Stimulated activated effector memory CD8-positive, alpha-beta T cell treated with anti-CD3 and anti-CD28 coated beads, Interleukin-12 subunit alpha, Interleukin-12 subunit beta, amount 100 ng/mL, for 72 hours (primary cell): ENCODE measurements around the gene TTLL10.
A peak's percentile ranks its signal among the peaks of the same experiment; 100 is the strongest.

Experiments
- ATAC-seq: fragments of 150-1000 bp; cut with Tn5 transposase; 2 replicates; pipeline ENCODE4 v1.10.0; 2021
- DNase-seq, 2 donors: peaks; one replicate each; pipeline ENCODE4 v3.0.0; 2021 to 2022; ENCODE audit warnings: low spot score in 2 of 2
- H3K27ac Mint-ChIP-seq: one replicate; pipeline ENCODE4 v1.8.0; 2022; ENCODE audit warnings: mild to moderate bottlenecking, mixed read lengths
- H3K36me3 Mint-ChIP-seq: one replicate; pipeline ENCODE4 v1.8.0; 2022; ENCODE audit warnings: mild to moderate bottlenecking, mixed read lengths
- H3K4me1 Mint-ChIP-seq: one replicate; pipeline ENCODE4 v1.8.0; 2022; ENCODE audit warnings: mixed read lengths
- H3K4me3 Mint-ChIP-seq: one replicate; pipeline ENCODE4 v1.8.0; 2022; ENCODE audit warnings: mild to moderate bottlenecking, mixed read lengths
- H3K9me3 Mint-ChIP-seq: one replicate; pipeline ENCODE4 v1.8.0; 2022; ENCODE audit warnings: mixed read lengths

The TTLL10 gene

DNA sequence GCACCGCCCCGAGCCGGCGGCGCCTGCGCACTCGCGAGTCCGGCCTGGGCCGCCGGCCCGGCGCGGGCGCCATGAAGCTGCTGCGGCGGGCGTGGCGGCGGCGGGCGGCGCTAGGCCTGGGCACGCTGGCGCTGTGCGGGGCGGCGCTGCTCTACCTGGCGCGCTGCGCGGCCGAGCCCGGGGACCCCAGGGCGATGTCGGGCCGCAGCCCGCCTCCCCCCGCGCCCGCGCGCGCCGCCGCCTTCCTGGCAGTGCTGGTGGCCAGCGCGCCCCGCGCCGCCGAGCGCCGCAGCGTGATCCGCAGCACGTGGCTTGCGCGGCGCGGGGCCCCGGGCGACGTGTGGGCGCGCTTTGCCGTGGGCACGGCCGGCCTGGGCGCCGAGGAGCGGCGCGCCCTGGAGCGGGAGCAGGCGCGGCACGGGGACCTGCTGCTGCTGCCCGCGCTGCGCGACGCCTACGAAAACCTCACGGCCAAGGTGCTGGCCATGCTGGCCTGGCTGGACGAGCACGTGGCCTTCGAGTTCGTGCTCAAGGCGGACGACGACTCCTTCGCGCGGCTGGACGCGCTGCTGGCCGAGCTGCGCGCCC is 58.6 kb downstream of the TTLL10 start, which contains the start of gene B3GALT6:
TSS of gene B3GALT6 (plus strand) at position 30 of the 588 bp plus-strand sequence. CDS start at position 72, 42 bp downstream.
- no peaks in the 10 kb centered on the region for H3K9me3 Mint-ChIP-seq
- DNase-seq (no peak), ATAC-seq (no peak)
- H3K4me1 Mint-ChIP-seq = peaks cover 35% of the 10 kb centered on the region
- peak within 1 kb of the TSS; percentile 94 for H3K27ac Mint-ChIP-seq
- H3K4me3 Mint-ChIP-seq = peak within 1 kb of the TSS; percentile 87
- H3K36me3 Mint-ChIP-seq = peaks cover 63% of the 10 kb centered on the region

DNA sequence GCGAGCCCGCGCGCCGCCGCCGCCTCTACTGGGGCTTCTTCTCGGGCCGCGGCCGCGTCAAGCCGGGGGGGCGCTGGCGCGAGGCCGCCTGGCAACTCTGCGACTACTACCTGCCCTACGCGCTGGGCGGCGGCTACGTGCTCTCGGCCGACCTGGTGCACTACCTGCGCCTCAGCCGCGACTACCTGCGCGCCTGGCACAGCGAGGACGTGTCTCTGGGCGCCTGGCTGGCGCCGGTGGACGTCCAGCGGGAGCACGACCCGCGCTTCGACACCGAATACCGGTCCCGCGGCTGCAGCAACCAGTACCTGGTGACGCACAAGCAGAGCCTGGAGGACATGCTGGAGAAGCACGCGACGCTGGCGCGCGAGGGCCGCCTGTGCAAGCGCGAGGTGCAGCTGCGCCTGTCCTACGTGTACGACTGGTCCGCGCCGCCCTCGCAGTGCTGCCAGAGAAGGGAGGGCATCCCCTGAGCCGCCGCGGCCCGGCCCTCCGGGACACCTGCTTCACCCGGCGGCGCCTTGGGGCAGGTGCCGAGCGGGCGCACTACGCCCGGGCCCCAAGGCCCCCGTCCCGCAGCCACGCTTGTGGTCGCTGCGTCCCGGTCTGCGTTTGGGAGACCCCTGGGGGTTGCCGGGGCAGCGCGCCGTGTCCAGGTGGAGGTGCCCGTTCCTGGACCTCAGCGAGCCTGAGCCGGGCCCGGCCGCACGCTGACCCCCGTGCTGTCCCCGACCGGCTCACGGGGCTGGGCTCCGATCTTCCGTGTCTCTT is 59.3 kb downstream of the TTLL10 start:
- Mint-ChIP-seq H3K36me3 (peaks cover 57% of the 10 kb centered on the region), H3K4me1 (peaks cover 35% of the 10 kb centered on the region), H3K9me3 (no peaks in the 10 kb centered on the region), H3K27ac (peak overlapping the region; percentile 74), H3K4me3 (peak overlapping the region; percentile 61)
- ATAC-seq = no peak
- no peak for DNase-seq

DNA sequence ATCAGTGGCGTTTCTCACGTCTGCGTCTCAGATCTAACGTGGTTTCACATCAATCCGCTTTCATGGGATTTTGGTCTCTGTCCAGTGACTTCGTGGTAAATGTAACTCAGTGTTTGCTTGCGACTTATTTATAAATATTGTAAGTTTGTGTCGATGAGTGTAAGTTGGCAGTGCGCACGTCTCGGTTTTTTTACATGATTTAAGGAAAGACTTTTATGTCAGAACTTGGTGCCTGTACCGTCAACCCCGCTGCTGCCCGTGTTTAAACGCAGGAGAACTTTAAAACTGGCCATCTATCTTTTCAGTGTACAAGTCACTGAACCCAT is 59.9 kb downstream of the TTLL10 start:
- no peaks in the 10 kb centered on the region for H3K9me3 Mint-ChIP-seq
- peaks cover 35% of the 10 kb centered on the region for H3K4me1 Mint-ChIP-seq
- H3K4me3 Mint-ChIP-seq = peak overlapping the region; percentile 61
- ATAC-seq (no peak), DNase-seq (no peak)
- peaks cover 51% of the 10 kb centered on the region for H3K36me3 Mint-ChIP-seq
- peak overlapping the region; percentile 74 for H3K27ac Mint-ChIP-seq

DNA sequence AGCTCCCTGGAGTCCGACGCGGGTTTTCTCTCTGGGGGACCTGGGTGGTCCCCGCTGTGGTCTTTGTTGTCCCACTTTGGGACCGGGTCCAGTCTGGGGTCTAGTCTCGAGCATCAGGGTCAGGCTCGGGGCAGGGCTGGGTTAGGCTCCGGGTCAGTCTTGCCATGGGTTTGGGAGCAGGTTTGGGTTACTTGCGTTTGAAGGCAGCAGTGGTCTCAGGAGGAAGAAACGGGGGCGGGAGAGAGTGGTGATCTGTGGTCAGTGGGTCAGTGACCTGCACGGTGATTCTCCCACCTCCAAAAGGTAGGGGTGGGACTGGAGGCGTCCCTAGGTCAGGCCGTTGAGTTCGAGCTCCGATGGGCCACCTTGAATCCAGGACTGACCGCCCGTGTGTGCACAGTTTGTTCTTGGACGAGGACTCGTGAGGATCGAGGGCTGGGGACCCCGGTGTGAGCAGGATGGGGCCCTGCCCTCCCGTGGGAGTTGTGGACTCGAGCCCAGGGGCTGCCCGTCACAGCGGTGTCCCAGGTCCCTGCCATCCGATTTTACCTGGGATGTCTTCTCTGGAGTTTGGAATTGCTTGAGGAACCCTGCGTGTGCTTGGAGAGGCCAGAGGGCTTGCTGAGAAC is 60.6 kb downstream of the TTLL10 start:
- peaks cover 44% of the 10 kb centered on the region for H3K36me3 Mint-ChIP-seq
- H3K27ac Mint-ChIP-seq = no peak overlapping the region
- H3K4me1 Mint-ChIP-seq = peaks cover 33% of the 10 kb centered on the region
- ATAC-seq (no peak), DNase-seq (no peak)
- H3K9me3 Mint-ChIP-seq = no peaks in the 10 kb centered on the region
- peak overlapping the region; percentile 61 for H3K4me3 Mint-ChIP-seq

DNA sequence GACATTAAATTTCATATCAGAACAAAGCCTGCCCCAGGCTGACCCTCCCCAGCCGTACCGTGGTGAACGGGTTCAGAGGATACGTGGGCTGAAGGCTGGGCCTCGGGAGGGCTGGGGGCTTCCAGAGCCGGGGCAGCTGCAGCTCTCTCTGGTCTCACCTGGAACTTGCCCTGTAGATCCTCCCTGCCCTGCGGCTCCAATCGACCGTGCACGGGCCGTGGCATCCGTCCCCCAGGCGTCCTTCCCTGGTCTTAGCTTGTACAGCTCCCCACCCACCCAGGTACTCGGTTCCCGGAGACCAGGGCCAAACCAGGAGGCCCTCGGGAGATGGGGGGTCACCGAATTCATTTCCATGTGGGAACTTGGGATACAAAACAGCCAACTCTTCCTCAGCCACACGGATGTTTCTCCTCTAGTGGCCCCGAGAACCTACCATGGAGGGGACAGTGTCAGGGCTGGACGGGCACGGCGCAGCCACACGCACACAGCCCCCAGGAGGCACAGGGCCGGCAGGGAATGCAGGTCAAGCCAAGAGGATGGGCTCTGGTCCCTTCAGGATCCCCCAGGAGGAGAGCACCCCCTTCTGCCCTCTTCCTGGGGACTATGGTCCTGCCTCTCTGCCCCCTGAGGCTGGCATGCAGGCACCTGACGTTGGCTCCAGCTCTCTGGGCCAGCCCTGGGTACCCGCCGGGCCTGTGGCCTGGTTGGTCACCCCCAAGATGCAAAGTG is 61.5 kb downstream of the TTLL10 start:
- H3K4me3 Mint-ChIP-seq = peak overlapping the region; percentile 61
- no peak for DNase-seq
- peaks cover 35% of the 10 kb centered on the region for H3K36me3 Mint-ChIP-seq
- H3K4me1 Mint-ChIP-seq = peaks cover 24% of the 10 kb centered on the region
- no peak for ATAC-seq
- no peaks in the 10 kb centered on the region for H3K9me3 Mint-ChIP-seq
- H3K27ac Mint-ChIP-seq = no peak overlapping the region

DNA sequence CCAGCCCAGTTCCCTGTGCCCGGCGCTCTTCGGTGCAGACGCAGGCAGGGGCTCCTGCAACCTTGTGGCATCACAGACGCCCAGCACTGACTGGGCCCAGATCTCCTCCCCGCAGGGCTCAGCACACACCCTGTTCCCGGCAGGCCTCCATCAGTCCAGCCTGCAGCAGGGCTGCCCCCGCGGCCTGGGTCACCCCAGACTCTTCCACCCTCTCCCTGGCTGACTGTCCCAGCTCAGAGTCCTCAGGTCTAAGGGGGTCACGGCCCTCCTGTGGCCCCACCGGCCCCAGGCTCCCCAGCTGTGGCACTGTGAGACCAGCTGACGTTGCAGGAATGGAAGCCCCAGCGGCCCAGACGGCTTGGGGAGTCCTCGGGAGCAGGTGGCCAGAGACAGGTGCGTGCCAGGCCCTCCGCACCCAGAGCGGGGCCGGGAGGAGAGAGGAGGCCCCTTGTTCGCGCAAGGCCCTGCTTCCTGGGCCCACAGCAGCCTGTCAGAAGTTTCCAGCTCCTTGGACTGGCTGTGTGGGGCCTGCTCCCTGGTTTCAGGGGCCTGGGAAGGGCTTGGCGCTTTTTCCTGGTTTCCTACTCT is 62.6 kb downstream of the TTLL10 start:
- Mint-ChIP-seq H3K36me3 (peaks cover 24% of the 10 kb centered on the region), H3K27ac (no peak overlapping the region), H3K4me1 (peaks cover 16% of the 10 kb centered on the region), H3K4me3 (no peak overlapping the region), H3K9me3 (no peaks in the 10 kb centered on the region)
- DNase-seq (no peak), ATAC-seq (no peak)

DNA sequence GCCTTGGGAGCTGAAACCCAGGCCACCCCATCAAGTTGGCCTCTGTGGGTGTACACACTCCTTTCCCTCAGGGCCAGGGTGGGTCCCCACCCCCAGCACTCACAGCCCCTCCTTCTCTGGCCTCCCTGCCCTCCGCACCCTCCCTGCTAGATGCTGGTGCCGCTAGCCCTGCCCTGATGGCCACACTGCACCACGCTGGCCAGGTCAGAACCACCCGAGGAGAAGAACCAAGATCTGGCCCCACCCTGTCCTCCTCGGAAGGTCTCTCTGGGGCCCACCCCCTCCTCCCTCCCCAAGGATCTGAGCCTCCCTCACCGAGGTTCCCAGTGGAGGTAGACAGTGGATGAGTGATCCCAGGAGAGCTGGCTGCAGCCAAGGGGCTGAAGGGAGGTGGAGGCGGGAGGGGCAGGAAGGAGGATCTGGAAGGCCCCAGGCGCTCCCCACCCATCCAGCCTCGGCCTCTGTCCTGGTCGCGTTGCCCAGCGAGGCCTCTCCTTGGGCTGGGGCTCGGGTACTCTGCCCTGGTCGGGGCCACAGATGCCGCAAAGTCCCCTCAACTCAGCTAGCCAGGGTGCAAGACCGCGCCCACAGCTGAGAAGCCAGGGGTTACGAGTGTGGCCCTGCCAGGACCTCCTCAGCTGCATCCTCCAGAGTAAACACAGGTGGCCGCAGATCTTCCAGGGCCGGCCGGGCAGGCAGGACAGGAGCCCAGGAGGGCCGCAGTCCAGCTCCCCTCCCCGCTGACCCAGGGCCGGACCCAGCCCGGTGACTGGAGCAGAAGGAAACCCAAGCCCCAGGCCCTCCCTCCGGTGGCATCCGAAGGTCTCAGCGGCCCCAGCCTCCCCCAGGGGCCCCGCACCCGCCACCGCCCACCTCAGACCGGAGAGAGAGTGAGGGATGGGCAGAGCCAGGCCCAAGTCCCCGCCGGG is 63.5 kb downstream of the TTLL10 start:
- Mint-ChIP-seq H3K9me3 (no peaks in the 10 kb centered on the region), H3K36me3 (peaks cover 20% of the 10 kb centered on the region), H3K27ac (no peak overlapping the region), H3K4me1 (peaks cover 16% of the 10 kb centered on the region), H3K4me3 (no peak overlapping the region)
- DNase-seq (no peak), ATAC-seq (no peak)

DNA sequence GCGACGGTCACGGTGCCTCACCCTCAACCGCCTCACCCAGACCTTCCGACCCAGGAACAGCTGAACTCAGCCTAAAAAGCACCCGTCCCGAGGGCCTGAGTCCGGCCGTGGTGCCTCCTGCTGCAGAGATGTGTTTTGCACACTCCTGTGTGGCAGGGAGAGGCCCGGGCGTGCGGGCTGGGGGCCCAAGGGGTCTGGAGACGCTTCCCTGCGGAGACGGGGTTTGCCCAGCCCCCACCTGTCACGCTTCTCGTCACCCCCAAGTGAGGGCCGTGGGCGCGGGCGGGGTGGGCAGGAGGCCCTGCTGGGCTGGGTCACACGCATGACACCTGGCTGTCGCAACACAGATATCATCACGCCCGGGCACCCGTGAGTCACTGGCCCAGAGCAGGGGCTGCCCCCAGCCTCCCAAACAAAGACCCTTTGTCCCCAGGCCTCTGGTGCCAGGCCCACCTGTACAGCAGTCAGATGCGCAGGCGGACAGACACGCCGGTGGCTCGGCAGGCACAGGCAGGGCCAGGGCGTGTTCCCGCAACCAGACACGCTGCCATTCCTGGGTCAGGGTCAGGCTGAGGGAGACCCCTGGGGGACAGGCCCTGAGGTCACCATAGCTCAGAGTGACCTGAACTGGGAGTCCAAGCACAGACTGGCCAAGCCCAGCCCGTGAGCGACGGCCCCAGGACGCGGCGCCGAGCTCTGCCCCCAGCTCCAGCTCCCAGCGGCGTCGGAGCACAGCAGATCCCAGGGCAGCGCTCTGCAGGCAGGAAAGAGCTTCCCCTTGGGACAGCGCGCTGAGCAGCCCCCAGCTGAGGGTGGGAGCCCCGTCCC is 64.4 kb downstream of the TTLL10 start:
- peak in 1 of 2 donors; percentile 52 for DNase-seq
- Mint-ChIP-seq H3K4me3 (no peak overlapping the region), H3K36me3 (peaks cover 20% of the 10 kb centered on the region), H3K9me3 (no peaks in the 10 kb centered on the region), H3K4me1 (peaks cover 16% of the 10 kb centered on the region), H3K27ac (no peak overlapping the region)
- ATAC-seq = peak; percentile 9

DNA sequence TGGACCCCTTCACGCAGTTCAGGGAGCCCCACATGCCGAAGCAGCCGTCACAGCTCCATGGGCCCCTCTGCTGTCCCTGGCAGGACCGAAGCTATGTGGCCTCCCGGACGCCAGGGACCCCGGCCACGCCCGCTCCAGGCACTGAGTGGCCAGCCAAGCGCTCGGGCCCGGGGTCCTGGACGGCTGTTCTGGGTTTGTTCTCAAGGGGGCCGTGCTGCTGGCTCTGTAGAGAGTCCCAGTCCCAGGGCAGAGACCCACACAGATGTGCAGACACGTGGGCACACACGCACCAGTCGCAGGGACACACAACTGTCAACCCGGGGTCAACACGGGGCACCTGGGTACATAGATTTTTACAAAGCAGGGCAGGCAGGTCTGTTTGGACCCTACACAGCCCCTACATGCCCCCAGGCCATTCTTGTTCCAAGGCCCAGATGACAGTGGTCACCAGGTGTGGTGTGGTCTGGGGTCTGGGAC is 65.1 kb downstream of the TTLL10 start:
- Mint-ChIP-seq H3K9me3 (no peaks in the 10 kb centered on the region), H3K4me1 (peaks cover 10% of the 10 kb centered on the region), H3K4me3 (no peak overlapping the region), H3K36me3 (peaks cover 15% of the 10 kb centered on the region), H3K27ac (no peak overlapping the region)
- ATAC-seq (no peak), DNase-seq (no peak)

DNA sequence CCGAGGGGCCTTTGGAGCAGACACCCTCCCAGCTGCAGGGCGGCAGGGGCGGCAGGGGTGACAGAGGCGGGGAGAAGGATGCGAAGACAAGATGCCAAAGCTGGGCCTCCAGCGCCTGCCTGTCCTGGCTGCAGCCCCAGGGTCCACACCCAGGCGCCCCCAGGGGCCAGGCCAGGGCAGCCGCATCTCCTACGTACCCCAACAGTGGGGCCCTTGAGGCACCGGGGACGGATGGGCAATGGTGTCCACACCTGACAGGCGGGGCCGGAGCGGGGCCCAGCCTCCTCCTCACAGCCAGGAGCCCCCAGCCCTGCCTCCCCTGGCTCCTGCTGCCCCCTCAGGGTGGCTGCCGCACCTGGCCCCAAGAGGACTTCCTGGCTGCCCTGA is 65.5 kb downstream of the TTLL10 start:
- H3K4me1 Mint-ChIP-seq = peaks cover 6% of the 10 kb centered on the region
- DNase-seq (no peak), ATAC-seq (no peak)
- no peak overlapping the region for H3K4me3 Mint-ChIP-seq
- no peak overlapping the region for H3K27ac Mint-ChIP-seq
- H3K9me3 Mint-ChIP-seq = no peaks in the 10 kb centered on the region
- peaks cover 10% of the 10 kb centered on the region for H3K36me3 Mint-ChIP-seq

DNA sequence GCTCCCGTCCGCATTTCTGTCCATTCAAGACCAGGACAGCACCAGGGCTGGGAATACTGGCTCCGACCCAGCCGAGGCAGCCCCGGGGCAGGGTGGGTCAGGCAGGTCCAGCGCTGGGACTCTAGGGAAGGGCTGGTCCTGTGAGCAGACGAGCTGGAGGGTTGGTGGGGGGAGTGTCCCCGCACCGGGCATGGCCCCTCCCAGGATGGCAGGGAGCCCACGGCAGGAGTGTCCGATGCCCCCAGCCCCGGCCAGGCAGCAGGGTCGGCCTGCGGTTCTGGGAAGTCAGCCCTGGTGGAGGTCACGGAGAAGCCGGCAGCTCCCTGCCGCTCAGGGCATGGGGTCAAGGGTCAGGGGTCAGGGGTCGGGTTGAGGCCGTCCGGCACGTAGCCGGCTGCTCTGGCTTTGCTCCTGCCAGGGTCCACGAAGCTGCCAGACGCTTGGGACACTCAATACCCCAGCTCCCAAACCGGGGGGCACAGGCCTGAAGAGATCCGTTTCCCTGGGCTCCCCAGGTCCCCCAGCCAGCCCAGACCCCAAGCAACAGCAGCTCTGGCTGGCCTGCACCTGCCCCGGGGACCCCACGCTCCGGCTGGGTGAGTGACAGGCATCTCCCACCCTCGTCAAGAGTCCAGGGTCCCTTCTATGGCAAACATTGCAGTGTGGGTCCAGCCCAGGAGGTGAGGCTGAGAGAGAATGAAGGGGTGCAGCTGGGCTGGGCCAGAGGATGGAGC is 66.1 kb downstream of the TTLL10 start:
- Mint-ChIP-seq H3K27ac (no peak overlapping the region), H3K36me3 (peaks cover 4% of the 10 kb centered on the region), H3K4me1 (no peaks in the 10 kb centered on the region), H3K4me3 (no peak overlapping the region), H3K9me3 (no peaks in the 10 kb centered on the region)
- DNase-seq (peak in 1 of 2 donors; percentile 49), ATAC-seq (no peak)

DNA sequence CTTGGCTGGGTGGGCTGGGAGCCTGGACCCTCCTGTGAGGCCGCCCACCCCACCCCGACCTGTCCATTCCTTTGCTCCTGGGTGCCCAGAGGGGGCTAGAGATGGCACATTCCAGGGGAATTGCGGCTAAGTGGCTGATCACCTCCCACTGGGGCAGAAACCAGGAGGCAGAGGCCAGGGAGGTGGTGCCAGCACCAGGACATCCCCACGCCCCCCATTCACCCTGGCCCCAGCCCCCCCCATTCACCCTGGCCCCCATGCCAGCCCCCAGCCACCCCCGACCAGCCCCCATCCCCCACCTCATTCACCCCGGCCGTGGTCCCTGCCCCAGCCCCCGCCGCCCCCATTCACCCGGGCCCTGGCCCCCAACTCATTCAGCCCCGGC is 66.7 kb downstream of the TTLL10 start:
- H3K4me1 Mint-ChIP-seq = no peaks in the 10 kb centered on the region
- no peak overlapping the region for H3K27ac Mint-ChIP-seq
- ATAC-seq (no peak), DNase-seq (no peak)
- no peak overlapping the region for H3K4me3 Mint-ChIP-seq
- no peaks in the 10 kb centered on the region for H3K9me3 Mint-ChIP-seq
- H3K36me3 Mint-ChIP-seq = no peaks in the 10 kb centered on the region
